ENCODE data around the gene PLXNA1.

Gene PLXNA1

DNA sequence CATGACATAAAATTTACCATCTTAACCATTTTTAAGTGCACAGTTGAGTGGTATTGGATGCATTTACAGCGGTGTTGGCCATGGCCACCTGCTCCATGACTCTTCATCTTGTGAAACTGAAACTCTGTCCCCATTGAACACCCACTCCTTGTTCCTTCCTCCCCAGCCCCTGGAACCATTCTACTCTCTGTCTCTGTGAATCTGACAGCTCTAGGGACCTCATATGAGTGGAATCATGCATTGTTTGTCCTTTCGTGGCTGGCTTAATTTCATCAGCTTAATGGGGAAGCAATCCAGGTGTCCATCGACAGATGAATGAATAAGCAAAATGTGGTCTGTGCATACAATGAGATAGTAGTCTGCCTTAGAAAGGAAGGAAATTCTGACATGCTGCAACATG, 42.5 kb downstream of the PLXNA1 start:
- no peak for DNase-seq

DNA sequence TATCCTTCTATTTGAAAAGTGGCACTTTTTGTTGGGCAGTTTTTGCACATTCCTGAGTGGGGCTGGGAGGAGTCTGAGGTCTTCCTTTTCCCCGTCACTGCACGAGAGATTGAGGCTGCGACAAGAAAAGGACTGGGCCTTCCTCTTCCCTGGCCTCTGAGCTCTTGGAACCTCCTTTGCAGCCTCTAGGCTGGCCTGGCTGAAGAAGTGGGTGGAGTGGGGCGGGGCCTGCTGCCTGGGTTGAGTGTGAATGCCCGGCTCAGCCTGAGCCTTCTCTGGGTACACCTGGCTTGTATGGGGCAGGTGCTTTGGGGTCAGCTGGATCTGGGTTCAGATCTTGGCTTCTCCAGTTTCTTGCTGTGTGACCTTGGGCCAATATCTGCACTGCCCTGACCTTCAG, 43.1 kb downstream of the PLXNA1 start:
- DNase-seq: no peak

DNA sequence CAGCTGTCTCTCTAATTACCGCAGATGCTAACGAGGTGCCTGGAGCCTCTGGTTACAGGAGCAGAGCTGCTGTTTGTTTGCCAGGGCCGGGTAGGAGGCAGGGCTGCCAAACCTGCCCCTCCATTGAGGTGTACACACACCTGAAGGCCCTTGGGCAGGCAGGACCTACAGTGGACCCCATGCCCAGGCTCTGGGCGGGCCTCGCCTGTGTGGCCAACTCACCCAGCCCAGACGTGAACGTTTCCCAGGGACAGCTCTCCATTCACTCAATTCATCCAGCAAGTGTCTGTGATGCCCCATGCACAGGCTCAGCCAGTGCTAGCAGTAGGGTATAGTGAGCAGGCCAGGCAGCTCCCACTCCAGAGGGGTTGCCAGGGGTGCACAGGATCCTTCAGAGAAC, 43.7 kb downstream of the PLXNA1 start:
- DNase-seq: no peak

DNA sequence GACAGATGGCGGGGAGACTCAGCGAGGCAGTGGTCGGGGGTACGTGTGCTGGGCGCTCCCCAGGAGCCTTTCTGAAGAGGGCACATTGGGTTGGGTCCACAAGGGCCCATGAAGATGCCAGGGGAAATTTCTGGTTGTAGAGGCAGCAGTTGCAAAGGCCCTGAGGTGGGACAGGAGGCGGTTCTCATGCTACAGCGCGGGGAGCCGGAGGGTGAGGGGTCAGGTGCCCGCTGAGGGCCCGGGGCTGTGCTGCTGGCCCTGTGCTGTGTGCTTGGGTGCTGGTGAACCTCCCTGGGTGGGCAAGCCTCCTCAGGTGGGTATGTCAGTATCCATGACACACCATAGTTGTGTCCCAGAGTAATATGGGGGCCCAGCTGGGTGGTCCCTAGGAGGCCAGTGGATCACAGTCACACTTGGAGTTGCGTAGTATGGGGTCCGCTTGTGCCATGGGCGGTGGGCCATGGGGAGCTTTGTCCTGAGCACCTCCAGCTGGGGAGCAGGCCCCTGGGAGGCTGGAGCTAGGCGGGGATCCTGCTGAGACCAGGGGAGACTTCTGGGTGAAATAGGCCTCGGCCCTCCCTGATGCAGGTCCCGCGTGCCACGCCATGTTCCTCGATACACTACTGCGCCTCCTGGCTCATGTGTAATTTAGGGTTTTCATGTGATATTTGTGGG, 44.3 kb downstream of the PLXNA1 start:
- DNase-seq: no peak

DNA sequence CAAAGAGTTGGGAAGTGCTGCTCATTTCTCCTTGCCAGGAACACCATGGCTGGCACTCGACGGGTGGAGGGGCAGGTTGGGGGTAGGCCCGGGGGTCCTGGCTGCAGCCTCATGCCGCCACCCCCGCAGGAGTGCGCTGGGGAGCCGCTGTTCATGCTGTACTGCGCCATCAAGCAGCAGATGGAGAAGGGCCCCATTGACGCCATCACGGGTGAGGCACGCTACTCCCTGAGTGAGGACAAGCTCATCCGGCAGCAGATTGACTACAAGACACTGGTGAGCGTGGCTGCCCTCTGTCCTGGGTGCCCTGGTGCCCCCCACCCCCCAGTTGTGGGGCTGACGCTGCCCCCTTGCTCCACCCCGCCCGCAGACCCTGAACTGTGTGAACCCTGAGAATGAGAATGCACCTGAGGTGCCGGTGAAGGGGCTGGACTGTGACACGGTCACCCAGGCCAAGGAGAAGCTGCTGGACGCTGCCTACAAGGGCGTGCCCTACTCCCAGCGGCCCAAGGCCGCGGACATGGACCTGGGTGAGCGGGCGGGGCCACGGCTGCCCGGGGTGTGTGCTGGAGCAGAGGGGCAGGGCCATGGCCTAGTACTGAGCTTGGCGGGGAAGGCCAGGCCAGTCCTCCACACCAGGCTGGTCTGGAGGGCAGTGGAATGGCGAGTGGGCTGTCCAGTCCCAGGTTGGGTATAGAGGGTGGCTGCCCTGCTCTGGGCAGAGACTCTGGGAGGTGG, 45.1 kb downstream of the PLXNA1 start:
- DNase-seq: no peak

DNA sequence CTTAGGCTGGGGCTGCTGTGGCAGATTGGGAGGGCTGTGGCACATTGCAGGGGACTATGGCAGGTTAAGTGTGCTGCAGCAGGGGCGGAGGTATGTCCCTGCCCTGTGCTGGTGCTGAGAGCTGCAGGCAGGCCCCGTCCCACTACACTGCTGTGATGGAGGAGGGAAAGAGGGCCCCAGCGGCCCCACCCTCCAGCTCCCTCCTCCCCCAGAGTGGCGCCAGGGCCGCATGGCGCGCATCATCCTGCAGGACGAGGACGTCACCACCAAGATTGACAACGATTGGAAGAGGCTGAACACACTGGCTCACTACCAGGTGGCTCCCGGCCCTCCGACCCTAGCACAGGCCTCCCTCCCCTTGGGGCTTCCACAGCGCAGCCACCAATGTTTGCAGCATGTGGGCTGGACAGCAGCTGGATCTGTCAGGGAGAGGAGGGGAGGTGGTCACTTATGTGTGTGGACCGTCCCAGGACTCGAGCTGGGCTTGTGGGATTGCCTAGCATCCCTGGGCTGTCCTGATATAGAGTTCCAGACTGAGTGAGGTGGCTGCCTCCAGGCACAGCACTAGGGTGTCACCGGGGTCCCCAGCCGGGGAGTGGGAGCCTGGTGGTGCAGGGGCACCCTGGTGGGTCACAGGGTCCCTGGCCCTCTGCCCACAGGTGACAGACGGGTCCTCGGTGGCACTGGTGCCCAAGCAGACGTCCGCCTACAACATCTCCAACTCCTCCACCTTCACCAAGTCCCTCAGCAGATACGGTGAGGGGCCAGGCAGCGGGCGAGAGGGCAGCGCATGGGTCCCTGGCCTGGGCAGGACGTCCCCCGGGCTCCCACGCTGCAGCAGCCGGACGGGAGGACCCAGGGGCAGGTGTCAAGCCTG, 46.1 kb downstream of the PLXNA1 start:
- DNase-seq: no peak

DNA sequence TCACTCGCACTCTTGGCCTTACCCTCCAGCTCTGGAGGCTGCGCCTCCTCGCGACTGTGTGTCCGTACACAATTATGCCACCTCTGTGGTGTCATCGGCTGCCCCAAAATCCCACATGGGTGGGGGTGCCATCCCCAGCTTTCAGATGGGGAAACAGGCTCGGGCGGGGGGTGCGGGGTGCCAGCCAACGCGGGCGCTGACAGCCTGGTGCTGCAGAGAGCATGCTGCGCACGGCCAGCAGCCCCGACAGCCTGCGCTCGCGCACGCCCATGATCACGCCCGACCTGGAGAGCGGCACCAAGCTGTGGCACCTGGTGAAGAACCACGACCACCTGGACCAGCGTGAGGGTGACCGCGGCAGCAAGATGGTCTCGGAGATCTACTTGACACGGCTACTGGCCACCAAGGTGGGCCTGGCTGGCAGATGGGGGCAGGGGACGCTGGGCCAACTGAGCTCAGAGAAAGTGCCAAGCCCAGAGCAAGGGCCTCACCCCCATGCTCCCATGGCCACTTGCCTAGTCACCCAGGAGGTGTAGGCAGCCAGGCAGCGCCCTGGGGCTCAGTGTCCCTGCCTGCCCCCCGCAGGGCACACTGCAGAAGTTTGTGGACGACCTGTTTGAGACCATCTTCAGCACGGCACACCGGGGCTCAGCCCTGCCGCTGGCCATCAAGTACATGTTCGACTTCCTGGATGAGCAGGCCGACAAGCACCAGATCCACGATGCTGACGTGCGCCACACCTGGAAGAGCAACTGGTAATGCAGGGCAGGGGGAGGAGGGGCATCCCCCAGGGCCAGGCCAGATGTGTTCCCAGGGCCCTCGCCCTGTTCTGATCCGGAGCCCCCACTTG, 47.0 kb downstream of the PLXNA1 start:
- no peak for DNase-seq

DNA sequence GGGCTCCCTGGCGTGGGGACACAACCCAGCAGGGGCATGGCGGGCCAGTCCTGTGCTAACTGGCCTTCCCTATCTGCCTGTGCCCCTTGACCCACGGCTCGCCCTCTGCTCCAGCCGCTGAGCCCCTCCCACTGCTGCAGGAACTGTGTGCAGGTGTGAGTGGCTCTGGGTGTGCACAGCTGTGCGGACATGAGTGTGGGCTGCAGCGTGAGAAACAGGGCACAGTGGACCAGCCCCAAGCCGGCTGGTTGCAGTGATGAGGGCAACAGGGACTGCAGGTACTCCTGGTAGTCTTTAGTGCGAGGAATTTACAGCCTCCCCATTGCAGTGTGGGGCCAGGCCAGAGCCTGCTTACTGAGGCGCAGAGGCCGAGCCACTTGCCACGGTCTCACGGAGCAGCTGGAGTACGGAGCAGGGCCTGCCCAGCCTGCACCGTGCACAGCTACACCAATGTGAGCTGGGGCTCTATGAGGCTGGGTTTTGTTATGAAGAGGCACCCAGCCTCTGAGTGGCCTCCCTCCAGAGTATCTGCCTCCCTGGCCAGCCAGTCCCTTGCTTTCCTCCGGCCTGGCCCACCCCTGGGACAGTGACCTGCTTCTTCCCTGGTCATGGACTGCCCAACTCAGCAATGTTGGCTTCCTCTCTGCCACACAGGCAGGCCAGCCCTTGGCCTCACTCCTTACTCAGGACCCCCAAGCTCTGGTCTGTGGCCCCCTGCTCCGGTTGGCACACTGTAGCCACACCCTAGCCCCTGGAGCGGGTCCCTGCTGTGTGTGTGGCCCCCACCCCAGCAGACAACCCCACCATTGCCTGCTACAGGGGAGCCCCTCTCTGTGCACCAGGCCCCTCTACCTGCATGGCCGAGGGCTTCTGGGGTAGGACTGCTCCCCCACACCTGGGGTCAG, 47.8 kb downstream of the PLXNA1 start:
- DNase-seq: no peak

DNA sequence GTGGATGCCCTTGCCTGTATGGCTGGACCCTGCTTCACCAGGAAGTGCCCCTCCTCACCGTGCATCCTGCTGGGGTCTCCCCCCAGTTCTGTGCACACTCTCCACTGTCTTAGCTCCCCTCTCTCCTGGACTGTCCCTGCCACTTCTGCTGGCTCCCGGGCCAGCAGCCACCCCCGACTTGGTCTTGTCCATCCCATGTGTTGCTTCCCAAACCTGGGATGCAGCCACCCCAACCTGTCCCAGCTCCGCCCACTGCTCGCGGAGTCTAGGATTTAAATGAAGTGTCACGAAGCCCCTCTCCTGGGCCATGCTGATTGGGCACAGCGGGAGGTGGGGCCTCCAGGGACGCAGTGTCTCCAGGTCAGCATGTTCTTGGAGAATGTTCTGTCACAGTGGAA, 48.5 kb downstream of the PLXNA1 start:
- DNase-seq: no peak

DNA sequence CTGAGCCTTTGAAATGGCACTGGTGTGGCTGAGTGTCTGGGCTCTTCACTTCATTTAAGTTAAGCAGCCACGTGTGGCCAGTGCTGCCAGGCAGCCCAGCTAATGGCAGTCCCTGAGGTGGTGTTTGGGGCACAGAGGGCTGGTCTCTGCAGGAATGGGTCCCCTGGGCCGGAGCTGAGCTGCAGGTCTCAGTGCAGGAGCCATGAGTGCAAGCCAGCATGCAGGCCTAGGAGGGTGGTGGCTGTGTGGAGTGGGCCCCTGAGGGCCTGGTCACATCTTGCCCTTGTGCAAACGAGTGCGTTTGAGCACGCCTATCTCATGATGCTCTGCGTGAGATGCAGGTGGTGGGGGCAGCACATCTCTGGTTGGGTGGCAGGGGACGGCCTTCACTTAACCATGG, 48.9 kb downstream of the PLXNA1 start:
- no peak for DNase-seq

DNA sequence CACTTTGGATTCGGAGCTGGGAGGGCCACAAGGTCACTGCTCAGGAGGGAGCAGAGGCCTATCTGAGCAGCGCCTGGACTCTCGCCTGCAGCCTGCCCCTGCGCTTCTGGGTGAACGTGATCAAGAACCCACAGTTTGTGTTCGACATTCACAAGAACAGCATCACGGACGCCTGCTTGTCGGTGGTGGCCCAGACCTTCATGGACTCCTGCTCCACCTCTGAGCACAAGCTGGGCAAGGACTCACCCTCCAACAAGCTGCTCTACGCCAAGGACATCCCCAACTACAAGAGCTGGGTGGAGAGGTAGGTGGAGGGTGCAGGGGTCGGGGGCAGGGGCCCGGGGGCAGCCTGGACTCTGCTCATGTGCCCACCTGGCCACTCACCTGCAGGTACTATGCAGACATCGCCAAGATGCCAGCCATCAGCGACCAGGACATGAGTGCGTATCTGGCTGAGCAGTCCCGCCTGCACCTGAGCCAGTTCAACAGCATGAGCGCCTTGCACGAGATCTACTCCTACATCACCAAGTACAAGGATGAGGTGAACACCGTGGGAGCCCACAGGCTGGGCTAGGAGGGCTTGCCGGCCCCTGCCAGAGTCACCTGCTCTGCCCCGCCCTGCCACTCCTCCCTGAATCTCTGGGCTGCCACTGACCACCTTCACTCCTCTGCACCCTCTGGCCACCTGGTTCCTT, 49.5 kb downstream of the PLXNA1 start:
- no peak for DNase-seq

Data from stimulated activated CD8-positive, alpha-beta memory T cell treated with anti-CD3 and anti-CD28 coated beads, Interleukin-4, amount 100 ng/mL, for 48 hours (primary cell).